Subcutaneous adipose tissue (tissue), 4 donors: ENCODE data around the gene SLC4A8. TPM values are rescaled to one million over a fixed set of nuclear protein-coding genes. Genes with fewer than 3 reads are reported as not detected.

Experiments
- CTCF ChIP-seq: fragments of 450-650 bp; IDR thresholded peaks from one replicate; pipeline ENCODE4 v1.5.1; 2016; ENCODE audit warnings: low read depth, mild to moderate bottlenecking, control low read depth, antibody characterized with exemption, moderate library complexity
- total RNA-seq, 4 donors: library from RNA; depleted of rRNA; stranded (reverse); fragments of >200 nt; gene quantifications; one replicate each; pipeline ENCODE4 v1.1.0, GENCODE V29; 2016

Gene SLC4A8
- total RNA-seq, 4 donors from 2014 or later = 0.49 to 5.6 (median 1.7) TPM

DNA sequence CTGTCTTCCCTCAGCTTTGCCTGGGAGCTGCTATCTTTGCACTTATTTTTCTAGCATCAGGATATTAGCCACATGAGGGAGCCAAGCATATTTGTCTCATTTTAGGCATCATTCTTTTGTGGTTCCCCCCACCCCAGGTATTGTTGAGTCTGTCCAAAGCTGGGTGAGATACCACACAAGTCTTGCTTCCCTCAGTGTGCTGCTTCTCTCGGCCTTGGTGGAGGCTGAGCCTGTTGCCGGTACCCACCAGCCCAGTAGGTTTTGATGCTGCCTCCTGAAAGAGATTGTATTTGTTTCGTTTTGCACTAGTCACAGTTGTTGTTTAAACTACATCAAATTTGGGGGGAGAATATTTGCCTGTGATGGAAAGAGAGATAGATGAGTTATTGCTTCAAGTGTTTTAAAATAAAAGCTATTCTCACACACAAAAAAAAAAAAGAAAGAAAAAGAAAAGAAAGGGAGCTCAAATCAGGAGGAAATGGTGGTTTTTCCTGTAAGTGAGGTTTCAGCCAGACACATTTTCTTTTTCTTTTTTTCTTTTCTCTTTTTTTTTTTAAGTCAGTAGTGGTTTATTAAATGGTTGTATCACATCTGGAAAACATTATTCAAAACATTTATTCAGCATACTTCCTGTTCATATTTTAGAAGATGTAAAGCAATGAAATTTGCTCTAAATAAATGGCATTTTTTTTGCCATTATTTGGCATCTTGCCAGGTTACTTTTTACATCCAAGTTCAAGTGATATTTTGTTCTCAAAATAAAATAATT is 58.5 kb downstream of the SLC4A8 start:
- no peak for TF ChIP-seq CTCF

DNA sequence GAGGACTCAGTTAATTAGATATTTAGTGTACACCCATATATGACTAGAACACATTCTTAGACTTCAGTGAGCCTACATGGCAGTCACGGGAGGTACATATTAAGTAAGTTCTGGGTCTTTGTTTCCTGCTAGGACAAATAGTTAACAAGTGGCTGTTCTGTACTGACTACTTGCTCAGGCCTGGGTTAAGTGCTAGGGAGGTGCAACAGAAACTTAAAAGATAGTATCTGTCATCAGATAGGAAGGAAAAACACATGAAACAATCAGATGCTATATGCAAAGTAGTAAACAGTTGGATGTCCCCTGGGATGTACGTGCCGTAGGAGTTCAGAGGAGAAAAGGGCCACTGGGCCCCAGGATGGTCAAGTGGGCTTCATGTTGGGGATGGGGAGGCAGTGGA is 59.5 kb downstream of the SLC4A8 start:
- no peak for TF ChIP-seq CTCF

GRCh38 chr12:51488281-51488680 is 63.6 kb downstream of the SLC4A8 start:
- TF ChIP-seq CTCF = no peak

- no peak for TF ChIP-seq CTCF
Observed at GRCh38 chr12:51493281-51493680, 68.7 kb downstream of the SLC4A8 start.

GRCh38 chr12:51496895-51497294 is 72.3 kb downstream of the SLC4A8 start:
- TF ChIP-seq CTCF = no peak

DNA sequence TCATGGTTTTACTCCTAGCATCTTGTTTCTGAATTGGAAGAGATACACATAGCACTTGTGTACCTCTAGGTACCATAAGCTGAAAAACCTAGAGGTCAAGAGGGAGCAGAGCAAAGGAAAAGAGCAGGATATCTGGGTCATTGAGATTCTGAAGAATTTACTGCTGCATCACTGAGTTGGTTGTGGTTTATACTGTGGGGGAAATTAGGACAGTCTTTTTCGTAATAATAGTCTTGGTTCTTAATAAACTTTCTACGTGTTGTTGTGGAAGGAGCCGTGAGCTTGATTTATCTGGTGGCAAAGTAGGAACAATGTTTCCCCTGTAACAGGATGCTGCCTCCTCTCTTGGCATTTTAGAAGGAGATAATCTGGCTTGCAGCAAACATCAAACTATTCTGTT is 80.2 kb downstream of the SLC4A8 start:
- no peak for TF ChIP-seq CTCF

DNA sequence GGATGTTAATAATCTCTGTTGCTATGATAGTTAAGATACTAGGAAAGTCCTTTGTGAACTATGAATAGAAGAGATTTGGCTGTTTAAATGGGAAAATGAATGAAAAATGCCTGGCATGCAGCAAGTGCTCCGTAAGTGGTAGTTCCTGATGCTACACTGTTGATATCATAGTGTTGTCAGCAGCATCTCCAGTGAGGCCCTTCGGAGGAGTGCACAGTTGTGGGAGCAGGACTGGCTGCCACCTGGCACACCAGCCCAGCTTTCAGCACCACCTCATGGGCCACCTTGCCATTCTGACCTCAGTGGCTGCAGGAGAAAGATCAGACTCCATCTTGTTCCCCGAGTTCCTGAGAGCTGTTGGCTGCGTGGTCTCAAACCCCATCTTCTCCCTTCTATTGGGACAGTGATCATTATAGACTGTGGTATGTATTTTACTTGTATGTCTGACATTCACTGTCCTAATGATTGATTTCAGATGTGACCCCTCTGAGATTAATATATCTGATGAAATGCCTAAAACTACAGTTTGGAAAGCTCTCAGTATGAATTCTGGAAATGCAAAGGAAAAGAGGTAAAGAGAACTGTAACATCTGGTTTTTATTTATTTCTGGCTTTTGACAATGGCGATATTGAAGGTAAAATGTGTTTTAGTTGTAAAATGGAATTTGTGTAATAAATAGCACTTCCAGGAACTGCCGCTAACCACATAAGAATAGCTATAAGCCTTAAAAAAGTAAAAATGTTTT is 80.9 kb downstream of the SLC4A8 start:
- TF ChIP-seq CTCF = no peak
